GM12878 (cell line): ENCODE results near the gene GPR26. TPM values are rescaled to one million over a fixed set of nuclear protein-coding genes. Genes with fewer than 3 reads are reported as not detected.

ENCODE experiments used
- ATAC-seq: fragments of 200-7000 bp; cut with Tn5 transposase; 3 replicates; pipeline ENCODE4 v1.9.1; 2020; ENCODE audit warnings: mild to moderate bottlenecking, moderate library complexity
- BruUV-seq: library from RNA; stranded (reverse); fragments of 400-500 nt; replicated peaks from 2 replicates; lab custom pipeline; 2021; lab: Mats Ljungman, UMichigan
- CTCF ChIA-PET: fragments of 300-600 bp; sonication (Branson Sonifier 250); formaldehyde crosslinking; extraction: SDS; loops from one replicate; lab custom pipeline; 2021; ENCODE audit warnings: inconsistent platforms; lab: Yijun Ruan, JAX
- POLR2A ChIA-PET: fragments of 350-600 bp; formaldehyde crosslinking; extraction: SDS; loops from one replicate; lab custom pipeline; 2021; ENCODE audit warnings: inconsistent platforms; lab: Charles Lee
- RAD21 ChIA-PET: fragments of 300-600 bp; sonication (Branson Sonifier 250); formaldehyde crosslinking; loops from one replicate; lab custom pipeline; 2023; ENCODE audit warnings: antibody characterized with exemption; ENCODE audit not compliant: unreplicated experiment; lab: Charles Lee
- SMC1A ChIA-PET: fragments of 300-600 bp; sonication (Branson Sonifier 250); formaldehyde crosslinking; loops from one replicate; lab custom pipeline; 2023; ENCODE audit not compliant: unreplicated experiment, uncharacterized antibody; lab: Charles Lee
- DNase-seq: peaks from one replicate; pipeline ENCODE4 v3.0.0-alpha.2; 2011; ENCODE audit warnings: low read depth, low spot score
- FAIRE-seq: peaks from 3 replicates; lab custom pipeline; 2011; peaks lifted over from hg19 to GRCh38; lab: Jason Lieb, UNC
- H2AFZ ChIP-seq: 2 replicates; pipeline ENCODE4 v1.6.0; 2011; ENCODE audit warnings: low read depth, low read length, control low read depth; ENCODE audit not compliant: control insufficient read depth
- H3K27ac ChIP-seq: 2 replicates; pipeline ENCODE4 v1.5.1; 2011; ENCODE audit warnings: control low read depth; ENCODE audit not compliant: control insufficient read depth, insufficient read depth
- H3K27me3 ChIP-seq, 2 experiments: replicated peaks in 1 of 2; 2 replicates each; pipeline versions ENCODE4 v1.6.0 to v1.6.1; 2011; ENCODE audit warnings: low read length in 1 of 2; ENCODE audit not compliant: control insufficient read depth in 2 of 2, insufficient read depth in 2 of 2
- H3K36me3 ChIP-seq, 2 experiments: 2 replicates each; pipeline ENCODE4 v1.5.1; 2011; ENCODE audit warnings: low read length in 1 of 2; ENCODE audit not compliant: control insufficient read depth in 2 of 2, insufficient read depth in 2 of 2
- H3K4me1 ChIP-seq: 2 replicates; pipeline ENCODE4 v1.6.1; 2011; ENCODE audit warnings: mild to moderate bottlenecking, low read length, moderate library complexity, mixed read lengths; ENCODE audit not compliant: control insufficient read depth, insufficient read depth
- H3K4me2 ChIP-seq: 2 replicates; pipeline ENCODE4 v1.6.0; 2011; ENCODE audit warnings: control low read depth; ENCODE audit not compliant: control insufficient read depth, insufficient read depth
- H3K4me3 ChIP-seq: fragments of 200-600 bp; sonication (generic); 2 replicates; pipeline ENCODE4 v1.5.1; 2016
- H3K79me2 ChIP-seq: 2 replicates; pipeline ENCODE4 v1.6.0; 2011; ENCODE audit warnings: low read length; ENCODE audit not compliant: control insufficient read depth, insufficient read depth
- H3K9ac ChIP-seq: 2 replicates; pipeline ENCODE4 v1.8.0; 2011; ENCODE audit warnings: low read length, control low read depth, mixed read lengths; ENCODE audit not compliant: control insufficient read depth, insufficient read depth
- H3K9me3 ChIP-seq: replicated peaks from 3 replicates; pipeline ENCODE4 v1.5.1; 2011; ENCODE audit warnings: mild to moderate bottlenecking, low read length; ENCODE audit not compliant: control insufficient read depth, insufficient read depth
- H4K20me1 ChIP-seq: 2 replicates; pipeline ENCODE4 v1.6.0; 2011; ENCODE audit not compliant: control insufficient read depth, insufficient read depth
- ESRRA ChIP-seq: IDR thresholded peaks from 2 replicates; pipeline ENCODE4 v1.6.1; 2012; ENCODE audit warnings: mild to moderate bottlenecking, low read length, improper control_type of control experiment
- MTA2 ChIP-seq: fragments of 450-650 bp; IDR thresholded peaks from 2 replicates; pipeline ENCODE4 v1.6.1; 2016; ENCODE audit warnings: low read depth, mild to moderate bottlenecking, moderate library complexity
- NRF1 ChIP-seq: conservative IDR thresholded peaks from 2 replicates; pipeline ENCODE4 v1.6.1; 2011; ENCODE audit warnings: mild to moderate bottlenecking, low read depth, low read length, improper control_type of control experiment
- TARDBP ChIP-seq: IDR thresholded peaks from 2 replicates; pipeline ENCODE4 v1.6.1; 2016; ENCODE audit warnings: borderline replicate concordance
- TCF12 ChIP-seq: IDR thresholded peaks from 2 replicates; pipeline ENCODE4 v1.6.1; 2011; ENCODE audit warnings: low read depth, mild to moderate bottlenecking, low read length
- ZBED1 ChIP-seq: IDR thresholded peaks from 2 replicates; pipeline ENCODE4 v1.6.1; 2016; ENCODE audit warnings: borderline replicate concordance
- WGBS: methylation state at CpG from one replicate; pipeline ENCODE4 v1.1.6; 2016; ENCODE audit warnings: low lambda C conversion rate; ENCODE audit not compliant: insufficient replicate concordance, insufficient coverage; ENCODE audit errors: missing lambda C conversion rate; 5-methylcytosine and 5-hydroxymethylcytosine counted together
- in situ Hi-C: fragments of 300-500 bp; cut with MboI; formaldehyde crosslinking; loops from 9 replicates; pipeline ENCODE4 v1.14.3; 2018; ENCODE audit warnings: mixed read lengths
- intact Hi-C: fragments of 100-400 bp; cut with micrococcal nuclease; formaldehyde crosslinking; loops from one replicate; pipeline ENCODE4 v1.14.2; 2022; ENCODE audit not compliant: unreplicated experiment
- polyA plus RNA-seq, 11 experiments: library from polyadenylated mRNA; depleted of rRNA in 4 of 11; unstranded in 6 of 11; stranded (reverse) in 5 of 11; fragments of >200 nt; fragmentation: Nextera tagmentation in 4 of 11; fragmentation: Illumina TruSeq in 1 of 11; extraction: Ambion mirVana in 4 of 11; extraction: Trizol in 1 of 11; gene quantifications; 1 replicate in 1 of 11; 2 replicates in 10 of 11; pipeline versions ENCODE4 v1.2.1 to v1.2.3, GENCODE V29; 2011 to 2016; ENCODE audit warnings: inconsistent platforms in 2 of 11, missing spikeins in 2 of 11, low read depth in 1 of 11
- total RNA-seq, 4 experiments: library from RNA; depleted of rRNA in 3 of 4; stranded (reverse); fragments of >200 nt in 3 of 4; fragmentation: Illumina TruSeq in 1 of 4; extraction: Trizol in 1 of 4; gene quantifications; 2 replicates each; pipeline versions ENCODE4 v1.2.1 to v1.2.3, GENCODE V29; 2013 to 2021
- TF ChIP-seq, protein P1 (sequence below): fragments of 450-650 bp; IDR thresholded peaks from 2 replicates; pipeline ENCODE4 v1.6.1; 2017; ENCODE audit warnings: mild to moderate bottlenecking, low read depth, inconsistent platforms; ENCODE audit not compliant: poor library complexity, severe bottlenecking

Gene GPR26
- total and polyA plus RNA-seq, 10 of the 15 experiments (the other 5 are each of a cell fraction or from before 2014, with no cell fraction given), result 0.01 to 0.03 TPM; not detected in 8

DNA sequence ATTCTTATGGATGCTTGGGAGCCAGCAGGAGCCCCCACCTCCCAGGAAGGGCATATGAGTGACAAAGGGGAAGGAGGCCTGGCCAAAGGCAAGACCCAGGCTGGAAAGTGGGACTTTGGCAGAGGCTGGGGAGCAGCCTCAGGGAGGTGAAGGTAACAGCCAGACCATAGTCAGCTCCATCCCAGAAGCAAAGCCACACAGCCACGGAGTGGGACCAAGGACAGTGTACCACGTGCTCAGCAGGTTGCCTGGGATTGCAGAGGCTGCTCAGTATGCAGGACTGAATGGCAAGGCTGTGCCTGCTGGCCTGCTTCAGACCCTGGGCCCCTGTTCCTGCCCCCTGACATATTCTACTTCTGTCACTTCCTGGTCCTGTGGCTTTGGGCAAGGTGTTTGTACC, 17.6 kb upstream of the GPR26 start:
- H3K79me2 ChIP-seq, result no peaks in the 10 kb centered on the region
- TF ChIP-seq ESRRA (no peak), ZBED1 (no peak), NRF1 (no peak), TCF12 (no peak), TARDBP (no peak), MTA2 (no peak)
- TF ChIP-seq, protein P1, sequence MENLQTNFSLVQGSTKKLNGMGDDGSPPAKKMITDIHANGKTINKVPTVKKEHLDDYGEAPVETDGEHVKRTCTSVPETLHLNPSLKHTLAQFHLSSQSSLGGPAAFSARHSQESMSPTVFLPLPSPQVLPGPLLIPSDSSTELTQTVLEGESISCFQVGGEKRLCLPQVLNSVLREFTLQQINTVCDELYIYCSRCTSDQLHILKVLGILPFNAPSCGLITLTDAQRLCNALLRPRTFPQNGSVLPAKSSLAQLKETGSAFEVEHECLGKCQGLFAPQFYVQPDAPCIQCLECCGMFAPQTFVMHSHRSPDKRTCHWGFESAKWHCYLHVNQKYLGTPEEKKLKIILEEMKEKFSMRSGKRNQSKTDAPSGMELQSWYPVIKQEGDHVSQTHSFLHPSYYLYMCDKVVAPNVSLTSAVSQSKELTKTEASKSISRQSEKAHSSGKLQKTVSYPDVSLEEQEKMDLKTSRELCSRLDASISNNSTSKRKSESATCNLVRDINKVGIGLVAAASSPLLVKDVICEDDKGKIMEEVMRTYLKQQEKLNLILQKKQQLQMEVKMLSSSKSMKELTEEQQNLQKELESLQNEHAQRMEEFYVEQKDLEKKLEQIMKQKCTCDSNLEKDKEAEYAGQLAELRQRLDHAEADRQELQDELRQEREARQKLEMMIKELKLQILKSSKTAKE, result no peak
- DNase-seq, result no peak
- no peak overlapping the region for H3K27ac ChIP-seq
- H4K20me1 ChIP-seq, result no peaks in the 10 kb centered on the region
- no peak overlapping the region for H3K9ac ChIP-seq
- no peaks in the 10 kb centered on the region for H3K9me3 ChIP-seq
- no peak overlapping the region for H3K4me3 ChIP-seq
- RAD21 ChIA-PET, result no interaction called here
- BruUV-seq, result no TSS peak
- ATAC-seq, result no peak
- POLR2A ChIA-PET, result no interaction called here
- H3K4me1 ChIP-seq, result no peaks in the 10 kb centered on the region
- no peaks in the 10 kb centered on the region for H3K36me3 ChIP-seq
- in situ Hi-C loops, result no loop called here
- CTCF ChIA-PET, result no interaction called here
- SMC1A ChIA-PET, result no interaction called here
- FAIRE-seq, result no peak
- H3K4me2 ChIP-seq, result no peak overlapping the region
- intact Hi-C loops, result no loop called here
- H2AFZ ChIP-seq, result no peak overlapping the region
- peaks cover 3 to 6% of the 10 kb centered on the region in 2 experiments; a peak in 3 of 4 replicates for H3K27me3 ChIP-seq
- 5% methylated on average over 2 of the region's 2 CpGs for WGBS
